CD1c-positive myeloid dendritic cell (primary cell): ENCODE results near the gene SLC6A12.
"Not testable (repeated sequence)": the region's sequence is repeated elsewhere in the genome, so short reads cannot be mapped to it uniquely, and the experiment has no call there.

Experiments
- DNase-seq: peaks from one replicate; pipeline ENCODE4 v3.0.0-alpha.2; 2016; ENCODE audit errors: extremely low spot score

Gene SLC6A12

DNA sequence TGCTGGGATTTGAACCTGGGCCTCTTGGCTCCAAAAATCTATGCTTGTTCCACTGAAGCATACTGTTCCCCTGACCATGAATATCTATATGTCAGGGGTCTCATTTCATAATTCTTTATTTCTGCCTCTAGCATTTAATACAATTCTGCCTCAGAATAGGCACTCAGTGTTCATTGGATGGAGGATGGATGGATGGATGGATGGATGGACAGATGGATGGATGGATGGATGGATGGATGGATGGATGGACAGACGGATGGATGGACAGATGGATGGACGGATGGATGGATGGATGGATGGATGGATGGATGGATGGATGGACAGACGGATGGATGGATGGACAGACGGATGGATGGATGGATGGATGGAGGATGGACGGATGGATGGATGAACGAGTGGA is 3.1 kb upstream of the SLC6A12 start:
- not testable (repeated sequence) for DNase-seq

DNA sequence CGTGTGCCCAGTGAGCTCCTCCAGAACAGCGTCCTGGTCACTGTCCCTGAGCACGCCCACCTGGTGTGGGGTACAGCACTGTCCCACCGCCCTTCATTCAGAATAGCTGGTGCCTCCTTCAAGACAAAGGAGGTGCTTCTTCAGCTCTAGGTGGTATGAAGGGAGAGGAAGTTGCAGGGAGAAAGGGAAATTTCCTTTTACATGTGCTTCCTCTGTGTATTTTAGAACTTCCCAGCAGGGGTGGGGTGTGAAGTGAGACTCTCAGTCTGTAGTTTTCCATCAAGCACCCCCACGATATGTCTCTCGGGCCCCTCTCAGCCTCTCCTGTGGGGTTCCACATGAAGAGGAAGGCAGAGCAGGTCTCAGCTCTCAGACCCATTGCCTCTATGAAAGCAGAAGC is 1.2 kb upstream of the SLC6A12 start:
- DNase-seq, result peak; percentile 4

DNA sequence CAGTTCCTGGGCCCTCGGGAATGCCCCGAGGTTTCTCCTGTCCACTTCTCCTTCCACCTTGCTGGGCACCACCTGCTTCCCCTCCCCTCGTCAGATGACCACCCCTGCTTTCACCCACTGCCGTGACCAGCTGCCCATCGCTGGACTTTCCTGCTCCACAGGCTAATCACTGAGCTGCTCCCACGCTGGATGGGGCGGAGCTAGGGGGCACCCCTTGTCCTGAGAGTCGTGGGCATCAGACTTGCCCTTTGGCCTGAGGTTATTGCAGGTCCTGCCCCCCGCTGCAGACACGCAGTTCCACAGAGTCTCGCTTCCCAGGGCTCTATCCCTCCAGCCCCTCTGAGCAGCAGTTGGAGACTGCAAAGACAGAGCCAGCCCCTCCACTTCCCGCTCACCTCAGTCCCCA is 427 bp downstream of the SLC6A12 start:
- DNase-seq, result peak; percentile 26

DNA sequence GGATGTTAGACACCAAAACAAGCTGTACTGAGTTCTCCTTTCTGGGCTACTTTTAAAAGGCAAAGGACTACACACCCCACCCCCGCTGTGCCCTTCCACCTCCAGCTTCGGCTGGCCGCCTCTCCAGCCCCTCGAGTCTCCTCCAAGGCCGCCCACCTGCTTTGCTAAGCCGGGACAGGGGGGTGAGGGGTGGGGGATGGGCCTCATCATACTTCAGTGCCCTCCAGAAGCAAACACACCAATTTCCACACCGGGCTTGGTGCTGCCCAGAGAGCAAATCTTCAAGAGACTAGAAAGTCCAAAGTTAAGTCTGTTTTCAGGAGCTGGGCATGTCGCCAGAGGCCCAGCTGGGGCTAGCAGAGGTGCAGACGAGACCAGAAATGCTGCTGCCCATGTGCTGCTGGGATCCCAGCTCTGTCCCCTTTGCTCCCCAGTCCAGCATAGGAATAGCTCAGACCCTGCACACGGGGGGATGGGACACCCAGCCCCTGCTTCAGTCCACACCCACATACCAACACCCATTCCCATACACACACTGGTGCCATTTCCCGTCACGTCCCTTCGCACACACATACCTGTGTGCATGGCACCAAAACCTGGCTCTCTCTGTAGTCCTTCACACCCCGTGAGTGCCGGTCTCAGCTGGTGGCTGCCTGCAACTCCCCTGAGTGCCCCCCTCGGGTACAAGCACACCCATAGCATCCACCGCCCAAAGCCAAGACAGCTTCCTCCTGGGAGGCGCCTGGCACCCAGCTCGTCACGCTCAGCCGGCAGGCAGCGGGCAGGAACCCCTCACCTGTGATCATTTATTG is 1.0 kb downstream of the SLC6A12 start:
- DNase-seq, result peak; percentile 65

DNA sequence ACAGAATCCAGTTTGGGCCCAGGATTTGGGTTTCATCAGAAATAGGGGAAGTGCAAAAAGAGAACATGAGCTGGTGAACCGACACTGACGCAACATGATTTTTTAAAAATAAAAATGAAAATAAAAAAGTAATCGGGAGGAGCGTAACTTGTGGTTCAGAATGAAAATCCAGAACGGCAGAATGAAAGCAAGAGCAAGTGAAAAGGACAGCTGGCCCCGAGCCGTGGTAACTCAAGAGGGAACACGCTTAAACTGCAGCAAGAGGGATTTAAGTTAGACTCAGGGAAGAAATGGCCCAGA is 1.6 kb downstream of the SLC6A12 start:
- DNase-seq, result peak; percentile 73

DNA sequence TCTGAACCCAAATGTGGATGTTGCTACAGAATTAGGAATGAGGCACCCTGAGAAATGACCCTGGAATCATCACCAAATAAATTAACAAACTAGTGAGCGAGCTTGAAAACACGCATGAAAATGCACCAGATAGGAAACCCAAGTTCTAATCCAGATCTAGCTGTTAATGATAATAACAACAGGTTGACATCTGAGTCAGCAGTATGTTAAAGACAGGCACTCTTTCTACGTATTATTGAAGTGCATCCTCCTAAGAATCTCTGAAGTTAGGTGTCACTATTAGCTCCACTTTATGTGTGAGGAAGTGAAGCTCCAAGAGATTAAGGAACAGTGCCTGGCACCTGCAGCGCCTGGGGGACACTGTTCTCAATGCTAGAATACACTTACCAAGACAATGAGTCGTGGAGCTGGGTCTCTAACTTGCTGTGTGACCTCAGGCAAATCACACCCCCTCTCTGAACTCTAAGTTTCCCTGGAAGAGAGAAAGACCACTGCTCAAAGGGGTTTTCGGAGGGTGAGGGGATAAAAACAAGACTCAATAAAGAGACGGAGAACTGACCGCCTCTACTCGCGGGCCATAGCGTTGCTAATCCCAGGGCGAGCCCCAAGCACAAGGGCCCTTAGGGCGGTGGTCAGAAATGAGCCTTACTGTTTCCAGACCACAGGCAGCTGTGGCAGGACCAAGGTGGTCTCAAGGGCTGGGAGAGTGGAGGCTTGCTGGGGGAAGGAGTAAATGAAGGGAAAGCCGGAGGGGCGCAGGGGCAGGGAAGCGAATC is 2.1 kb downstream of the SLC6A12 start:
- DNase-seq, result peak; percentile 31

DNA sequence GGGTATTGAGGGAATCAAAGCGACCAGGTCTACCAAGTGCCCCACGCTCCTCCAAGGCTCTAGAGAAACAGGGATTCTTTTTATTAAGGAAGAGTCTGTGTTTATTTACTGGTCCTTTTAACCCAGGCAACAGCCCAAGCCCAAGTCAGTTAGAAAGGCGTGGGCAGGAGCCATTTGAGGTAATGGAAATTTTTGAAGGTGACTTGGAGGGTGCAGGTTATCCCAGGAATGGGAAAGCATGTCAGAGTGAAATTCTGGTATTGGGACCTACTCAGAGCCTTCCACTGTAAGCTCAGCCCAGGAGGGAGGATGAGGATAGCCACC is 2.9 kb downstream of the SLC6A12 start:
- no peak for DNase-seq

DNA sequence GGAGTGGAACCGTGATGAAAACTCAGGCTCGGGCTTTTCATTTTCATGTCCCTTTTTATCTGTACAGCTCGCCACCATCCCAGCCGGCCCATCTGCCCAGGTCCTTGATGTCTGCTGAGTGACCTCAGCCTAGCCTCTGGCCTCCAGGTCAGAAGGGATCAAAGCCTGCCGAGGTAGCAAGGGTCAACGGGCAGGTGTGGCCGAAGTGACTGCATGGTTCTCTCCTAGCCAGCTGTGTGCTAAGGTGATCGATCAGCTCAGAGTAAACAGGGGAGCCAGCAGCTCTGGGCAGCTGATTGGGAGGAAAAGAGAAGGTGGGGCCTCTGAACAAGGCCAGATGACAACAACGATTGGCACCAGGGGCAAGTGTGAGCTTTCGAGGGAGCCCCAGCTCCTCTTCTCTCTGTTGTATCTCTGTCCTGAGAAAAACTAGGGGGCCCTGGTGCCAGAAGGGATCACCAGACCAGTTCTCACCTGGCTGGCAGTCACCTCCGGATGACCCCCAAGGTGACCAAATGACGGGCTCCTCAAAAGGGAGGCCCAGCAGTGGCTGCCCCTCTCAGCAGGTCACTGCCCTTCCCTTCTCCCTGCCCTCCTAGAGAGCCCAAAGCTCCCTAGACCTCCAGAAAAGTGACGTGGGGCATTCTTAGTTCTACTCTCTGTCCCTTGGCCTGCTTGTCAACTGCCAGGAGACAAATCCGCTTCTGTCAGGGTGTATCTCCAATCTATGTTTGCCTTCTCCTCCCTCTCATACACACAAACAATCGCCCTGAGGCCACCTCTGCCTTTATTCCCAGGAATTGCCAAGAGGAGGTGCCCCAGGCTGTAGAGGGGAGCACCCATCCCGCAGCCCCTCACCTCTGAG is 3.4 kb downstream of the SLC6A12 start:
- DNase-seq, result no peak

DNA sequence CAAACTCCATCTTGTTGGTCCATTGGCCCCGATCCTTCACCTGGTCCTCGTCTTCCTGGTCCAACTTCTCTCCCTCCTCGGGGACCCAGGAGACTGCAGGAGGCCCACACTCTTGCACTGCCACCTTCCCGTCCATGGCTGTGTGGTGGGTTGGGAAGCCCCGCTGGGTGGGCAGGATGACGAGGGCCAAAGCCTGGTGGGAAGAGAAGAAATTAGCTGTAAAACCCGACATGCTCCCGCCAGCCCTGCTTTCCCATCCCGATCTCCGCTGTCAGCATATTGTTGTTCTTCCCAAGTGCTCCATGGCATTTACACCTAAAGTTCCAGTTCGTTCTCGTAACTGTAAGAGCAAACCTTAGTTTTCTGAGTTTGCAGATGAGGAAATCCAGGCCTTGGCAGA is 4.1 kb downstream of the SLC6A12 start:
- DNase-seq, result no peak

DNA sequence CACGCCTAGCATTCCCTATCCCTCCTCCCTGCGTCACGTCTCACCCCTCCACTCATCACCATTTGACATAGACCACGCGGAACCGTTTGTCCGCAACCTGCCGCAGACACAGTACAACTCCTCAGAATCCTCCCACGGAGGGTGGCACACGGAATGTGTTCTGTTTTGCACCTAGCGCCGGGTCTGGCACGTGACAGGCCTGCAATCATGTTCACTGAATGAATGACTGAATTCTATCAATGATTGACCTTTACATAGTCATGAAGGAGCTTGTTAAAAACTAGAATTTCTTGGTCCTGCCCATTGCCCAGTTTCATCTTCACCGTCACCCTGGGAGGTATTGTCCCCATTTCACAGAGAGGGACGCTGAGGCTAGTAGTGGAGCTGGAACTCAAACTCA is 4.7 kb downstream of the SLC6A12 start:
- DNase-seq, result no peak

DNA sequence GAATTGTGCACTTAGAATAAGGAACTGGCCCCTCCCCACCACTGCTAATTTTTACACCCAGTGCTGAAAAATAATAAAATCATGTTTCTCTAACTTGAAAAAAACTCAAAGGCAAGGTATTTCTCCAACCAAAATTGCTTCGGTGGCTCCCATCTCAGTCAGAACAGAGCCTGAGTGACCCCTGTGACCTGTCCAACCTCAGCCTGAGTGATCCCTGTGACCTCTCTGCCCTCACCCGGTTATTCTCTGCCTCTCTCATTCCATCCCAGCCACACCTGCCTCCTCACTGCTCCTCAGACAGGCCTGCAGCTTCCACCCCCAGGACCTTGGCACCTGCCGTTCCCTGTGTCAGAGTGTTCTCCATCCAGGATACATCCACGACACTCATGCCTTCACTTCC is 5.1 kb downstream of the SLC6A12 start:
- DNase-seq, result no peak

DNA sequence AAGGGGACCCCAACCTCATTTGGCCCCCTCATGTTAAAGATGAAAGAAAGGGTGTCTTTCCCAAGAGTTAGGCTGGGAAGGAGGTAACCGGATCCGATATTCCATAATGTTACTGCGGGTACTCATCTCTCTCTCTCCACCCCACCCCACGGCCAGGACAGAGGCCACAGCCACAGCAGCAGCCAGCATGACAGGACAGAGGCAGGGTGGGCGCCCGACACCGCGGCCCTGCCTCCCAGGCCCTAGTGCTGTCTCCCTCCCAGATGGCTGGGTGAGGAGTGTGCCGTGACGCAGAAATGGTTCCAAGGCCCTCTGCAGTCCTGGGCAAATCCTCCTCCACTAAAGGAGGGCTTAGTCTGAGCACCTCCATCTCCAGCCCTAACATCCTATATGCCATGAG is 6.2 kb downstream of the SLC6A12 start:
- DNase-seq, result no peak

DNA sequence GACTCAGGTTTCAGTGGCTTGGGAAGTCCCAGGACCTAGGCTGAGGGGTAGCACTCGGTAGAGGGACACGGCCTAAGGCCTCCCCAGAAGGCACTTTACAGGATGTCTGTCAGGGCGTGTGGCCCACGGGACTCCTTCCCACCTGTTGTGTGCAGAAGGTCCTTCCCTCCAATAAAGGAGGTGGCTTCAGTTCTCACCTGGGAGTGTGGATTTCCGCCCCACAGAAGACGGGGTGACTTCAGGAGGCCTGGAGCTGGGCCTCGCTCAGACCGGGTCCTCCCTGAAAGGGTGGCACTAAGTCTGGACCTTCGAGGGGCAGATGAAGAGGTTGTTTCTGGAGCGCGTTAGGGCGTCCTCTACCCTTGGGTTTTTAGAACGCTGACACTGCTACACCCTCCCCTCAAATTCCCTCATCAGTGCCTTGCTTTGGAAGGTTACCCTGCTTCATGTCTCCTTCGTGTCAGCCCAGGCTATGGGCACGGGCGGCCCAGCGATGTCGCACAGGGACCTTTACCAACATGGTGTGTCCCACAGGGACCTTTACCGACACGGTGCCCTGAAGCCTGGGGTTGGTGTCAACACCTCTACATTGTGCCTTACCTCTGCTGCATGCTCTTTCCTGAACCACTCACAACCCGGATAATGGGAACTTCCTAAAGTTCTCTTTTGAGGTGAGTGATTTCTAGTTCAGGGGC is 7.1 kb downstream of the SLC6A12 start:
- no peak for DNase-seq

DNA sequence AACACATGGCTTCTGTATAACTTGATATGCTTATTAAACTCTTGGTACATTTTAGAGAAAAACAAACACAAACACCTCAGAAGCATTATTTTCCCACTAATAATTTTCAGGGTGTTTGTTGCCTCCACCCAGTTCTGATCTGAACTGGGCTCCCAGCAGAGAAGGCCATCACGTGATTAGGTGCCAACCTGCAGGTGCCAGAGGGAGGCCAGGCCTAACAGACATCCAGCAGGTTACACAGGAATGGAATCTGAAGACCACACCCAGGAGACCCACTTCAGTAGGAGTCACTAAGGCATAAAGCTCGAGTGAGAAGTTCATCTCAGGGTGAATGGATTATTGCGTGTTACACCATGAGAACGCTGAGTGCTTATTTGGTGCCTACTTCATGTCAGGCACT is 8.9 kb downstream of the SLC6A12 start:
- DNase-seq, result no peak

DNA sequence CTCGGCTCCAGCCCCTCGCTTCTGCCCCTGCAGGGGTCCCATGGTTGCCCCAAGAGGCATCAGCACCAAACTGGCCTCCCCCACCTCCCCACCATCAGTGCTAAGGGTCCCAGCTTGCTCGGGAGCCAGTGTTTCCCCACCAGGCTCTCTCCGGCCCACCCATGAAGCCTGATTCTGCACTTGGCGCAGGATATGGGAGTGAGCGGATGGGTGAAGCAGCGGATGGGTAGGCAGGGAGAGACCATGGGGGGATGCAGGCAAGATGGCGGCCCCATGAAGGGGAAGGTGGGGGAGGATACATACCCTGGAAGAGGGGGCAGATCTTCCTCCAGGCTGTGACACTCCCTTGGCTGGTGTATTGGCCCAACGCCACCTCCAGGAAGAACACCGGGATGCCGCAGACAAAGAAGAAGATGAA is 9.7 kb downstream of the SLC6A12 start:
- no peak for DNase-seq

DNA sequence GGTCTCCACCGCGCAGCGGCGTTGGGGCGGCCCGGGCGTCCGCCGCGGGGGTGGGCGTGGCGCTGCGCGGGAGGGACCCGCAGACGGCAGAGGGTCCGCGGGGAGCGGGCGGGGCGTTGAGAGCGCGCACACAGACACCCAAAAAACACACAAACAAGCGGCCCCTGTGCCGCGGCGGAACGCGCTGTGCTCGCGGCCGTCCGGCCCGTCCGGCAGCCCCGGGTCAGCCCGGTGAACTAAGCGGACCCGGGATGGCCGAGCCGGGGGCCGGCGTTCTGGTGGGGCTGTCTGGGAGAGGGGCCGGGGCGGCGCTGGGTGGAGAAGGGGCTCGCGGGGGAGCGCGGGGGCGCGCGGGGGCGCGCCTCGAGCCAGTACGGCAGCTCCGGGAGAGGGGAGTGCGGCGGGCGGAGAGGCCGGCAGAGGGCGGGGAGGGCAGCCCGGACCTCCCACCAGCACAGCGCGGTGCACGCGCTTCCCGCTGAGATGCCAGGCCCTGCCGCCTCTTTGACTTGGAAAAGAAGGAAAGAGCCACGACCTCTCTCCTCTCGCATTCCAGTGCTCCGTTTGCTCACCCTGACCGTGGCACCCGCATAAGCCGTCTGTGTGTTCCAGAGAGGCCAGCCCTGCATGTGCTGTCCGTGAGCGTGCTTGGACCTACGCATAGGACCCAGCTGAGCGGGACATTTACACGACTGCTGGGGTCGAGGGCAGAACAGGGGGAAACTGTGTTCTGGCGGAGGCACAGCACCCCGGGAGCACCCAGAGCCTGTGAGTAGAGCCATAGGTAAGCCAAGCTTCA is 10.3 kb downstream of the SLC6A12 start:
- no peak for DNase-seq

DNA sequence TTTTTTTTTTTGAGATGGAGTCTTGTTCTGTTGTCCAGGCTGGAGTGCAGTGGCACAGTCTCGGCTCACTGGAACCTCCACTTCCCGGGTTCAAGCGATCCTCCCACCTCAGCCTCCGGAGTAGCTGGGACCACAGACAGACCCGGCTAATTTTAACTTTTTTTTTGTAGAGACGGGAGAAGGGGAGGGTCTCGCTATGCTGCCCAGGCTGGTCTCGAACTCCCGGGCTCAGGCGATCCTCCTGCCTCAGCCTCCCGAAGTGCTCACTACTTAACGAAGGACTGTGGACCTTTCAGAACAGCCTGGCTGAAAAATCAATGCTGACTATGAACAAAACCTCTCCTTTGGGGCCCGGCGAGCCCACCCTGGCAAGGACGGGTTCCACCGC is 10.9 kb downstream of the SLC6A12 start:
- no peak for DNase-seq

DNA sequence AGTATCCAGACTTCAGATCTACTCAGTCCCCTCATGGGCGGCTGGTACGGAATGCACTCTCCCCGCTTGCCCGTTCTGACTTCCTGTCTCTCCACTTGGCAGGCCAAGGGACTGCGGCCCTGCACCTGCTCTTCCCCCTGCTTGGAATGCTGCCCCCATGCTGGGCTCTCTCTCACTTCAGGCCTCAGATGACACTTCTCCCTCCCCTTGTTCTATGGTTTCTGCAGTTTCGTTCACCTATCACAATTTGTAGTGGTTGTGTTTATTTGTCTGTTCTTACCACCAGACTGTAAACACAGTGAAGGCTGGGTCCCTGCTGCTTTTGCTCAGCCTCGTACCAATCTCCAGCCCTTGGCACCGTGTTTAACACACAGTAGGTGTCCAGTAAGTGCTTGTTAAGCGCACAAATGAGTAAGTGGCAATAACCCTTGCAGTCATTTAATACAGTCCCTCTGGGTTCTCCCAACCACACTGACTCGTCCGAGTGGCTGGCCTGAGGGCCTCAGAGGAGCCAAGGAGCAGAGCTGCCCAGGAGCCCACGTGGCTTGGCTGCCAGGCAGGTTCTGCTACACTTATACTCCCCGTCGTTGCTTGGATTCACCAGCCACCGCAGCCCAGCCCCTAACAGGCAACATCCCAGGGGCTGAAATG is 11.8 kb downstream of the SLC6A12 start:
- DNase-seq, result no peak

DNA sequence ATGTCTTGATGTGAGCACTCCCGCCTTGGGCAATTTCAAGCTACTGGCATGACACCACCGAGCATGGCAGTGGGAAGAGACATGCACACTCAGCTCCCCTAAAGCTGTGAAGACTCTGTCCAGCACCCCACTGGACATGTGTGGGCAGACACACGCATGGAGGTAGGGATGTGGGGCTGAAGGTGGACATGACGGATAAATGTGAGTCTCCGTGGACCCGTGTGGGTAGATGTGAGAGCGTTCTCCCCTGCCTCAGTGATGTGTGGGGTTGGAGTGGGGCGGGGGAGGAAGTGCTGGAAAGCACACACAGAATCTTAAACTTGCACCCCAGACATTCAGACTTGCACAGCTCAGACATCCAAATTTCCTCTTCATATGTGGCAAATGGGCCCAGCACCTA is 12.6 kb downstream of the SLC6A12 start:
- no peak for DNase-seq

DNA sequence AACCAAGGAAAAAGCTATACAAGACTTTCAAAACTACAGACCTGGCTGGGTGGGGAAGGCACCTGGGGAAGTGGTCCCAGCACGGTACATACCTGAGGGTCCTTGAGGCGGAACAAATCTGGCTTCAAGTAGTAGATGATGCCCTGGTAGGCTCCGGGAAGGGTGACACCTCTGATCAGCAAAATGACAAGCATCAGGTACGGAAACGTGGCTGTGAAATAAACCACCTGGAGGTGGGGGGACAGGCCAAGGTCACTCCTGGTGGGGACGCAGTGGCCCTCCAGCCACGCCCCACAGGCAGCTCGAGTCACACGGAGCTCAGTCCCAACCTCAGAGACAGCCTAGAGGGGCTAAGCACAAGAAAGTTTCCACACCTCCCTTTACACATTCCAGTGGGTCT is 15.3 kb downstream of the SLC6A12 start:
- DNase-seq, result no peak
